GM10248 (cell line): ENCODE results near the gene CHRNA4.

Experiments used
- CTCF ChIA-PET: fragments of 300-600 bp; sonication (Branson Sonifier 250); formaldehyde crosslinking; extraction: SDS; loops from one replicate; lab custom pipeline; 2021; ENCODE audit warnings: antibody characterized with exemption; lab: Yijun Ruan, JAX
- POLR2A ChIA-PET: fragments of 350-650 bp; sonication (Branson Sonifier 250); formaldehyde crosslinking; extraction: SDS; loops from one replicate; lab custom pipeline; 2020; ENCODE audit warnings: antibody characterized with exemption; lab: Yijun Ruan, JAX
- DNase-seq: peaks from one replicate; pipeline ENCODE4 v3.0.0; 2012; ENCODE audit errors: extremely low spot score
- TF ChIP-seq, protein P1 (sequence below): IDR thresholded peaks from 2 replicates; pipeline ENCODE4 v1.5.1; 2012; ENCODE audit warnings: mild to moderate bottlenecking, low read depth; ENCODE audit errors: extremely low read depth, missing control alignments, control extremely low read depth

Gene CHRNA4

DNA sequence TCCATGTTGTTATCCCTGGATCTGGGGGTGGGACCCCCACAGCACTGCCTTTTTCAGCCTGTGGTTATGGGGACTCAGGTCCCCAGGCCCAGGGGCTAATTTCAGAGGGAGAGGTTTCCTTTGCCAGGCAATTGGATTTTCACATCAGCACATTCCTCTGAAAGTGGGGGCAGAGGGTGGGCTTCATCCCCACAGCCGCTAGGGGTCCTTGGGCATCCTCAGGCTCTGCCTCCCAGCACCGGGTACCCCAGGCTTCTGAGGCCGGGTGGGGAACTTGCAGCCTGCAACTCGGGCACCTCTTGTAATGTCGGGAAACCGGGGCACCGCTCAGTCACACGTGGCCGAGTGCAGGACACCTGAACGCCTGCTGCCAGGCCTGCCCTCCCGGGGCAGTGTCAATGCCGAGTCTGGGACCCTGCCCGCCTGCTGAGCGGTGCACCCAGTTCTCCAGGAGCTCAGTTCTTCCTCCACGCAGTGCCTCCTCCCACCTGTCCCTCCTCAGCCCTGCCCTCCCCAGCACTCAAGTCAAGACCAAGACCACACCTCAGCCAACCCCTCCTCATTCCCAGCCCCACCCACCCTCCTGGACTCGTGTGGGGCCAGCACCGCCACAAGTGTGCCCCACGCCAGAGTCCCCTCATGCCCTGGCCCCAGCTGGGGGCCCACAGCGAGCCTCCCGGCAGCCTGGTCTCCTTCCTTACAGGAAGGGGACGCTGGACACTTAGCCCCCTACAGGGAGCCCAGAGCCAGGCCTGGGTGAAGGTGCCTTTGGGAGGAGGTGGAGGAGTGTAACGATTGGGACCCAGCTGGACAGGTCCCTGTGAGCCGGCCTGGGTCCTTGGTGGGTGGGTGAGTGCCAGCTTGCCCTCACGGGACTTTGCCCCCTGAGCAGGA, 8.8 kb upstream of the CHRNA4 start:
- CTCF ChIA-PET: interaction anchor here (1.1 kb wide), 1 partner anchor 12 kb away, joined by 4 read pairs; no protein-coding TSS in a partner anchor
- POLR2A ChIA-PET: no interaction called here
- TF ChIP-seq, protein P1, sequence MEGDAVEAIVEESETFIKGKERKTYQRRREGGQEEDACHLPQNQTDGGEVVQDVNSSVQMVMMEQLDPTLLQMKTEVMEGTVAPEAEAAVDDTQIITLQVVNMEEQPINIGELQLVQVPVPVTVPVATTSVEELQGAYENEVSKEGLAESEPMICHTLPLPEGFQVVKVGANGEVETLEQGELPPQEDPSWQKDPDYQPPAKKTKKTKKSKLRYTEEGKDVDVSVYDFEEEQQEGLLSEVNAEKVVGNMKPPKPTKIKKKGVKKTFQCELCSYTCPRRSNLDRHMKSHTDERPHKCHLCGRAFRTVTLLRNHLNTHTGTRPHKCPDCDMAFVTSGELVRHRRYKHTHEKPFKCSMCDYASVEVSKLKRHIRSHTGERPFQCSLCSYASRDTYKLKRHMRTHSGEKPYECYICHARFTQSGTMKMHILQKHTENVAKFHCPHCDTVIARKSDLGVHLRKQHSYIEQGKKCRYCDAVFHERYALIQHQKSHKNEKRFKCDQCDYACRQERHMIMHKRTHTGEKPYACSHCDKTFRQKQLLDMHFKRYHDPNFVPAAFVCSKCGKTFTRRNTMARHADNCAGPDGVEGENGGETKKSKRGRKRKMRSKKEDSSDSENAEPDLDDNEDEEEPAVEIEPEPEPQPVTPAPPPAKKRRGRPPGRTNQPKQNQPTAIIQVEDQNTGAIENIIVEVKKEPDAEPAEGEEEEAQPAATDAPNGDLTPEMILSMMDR: no peak
- no peak for DNase-seq

DNA sequence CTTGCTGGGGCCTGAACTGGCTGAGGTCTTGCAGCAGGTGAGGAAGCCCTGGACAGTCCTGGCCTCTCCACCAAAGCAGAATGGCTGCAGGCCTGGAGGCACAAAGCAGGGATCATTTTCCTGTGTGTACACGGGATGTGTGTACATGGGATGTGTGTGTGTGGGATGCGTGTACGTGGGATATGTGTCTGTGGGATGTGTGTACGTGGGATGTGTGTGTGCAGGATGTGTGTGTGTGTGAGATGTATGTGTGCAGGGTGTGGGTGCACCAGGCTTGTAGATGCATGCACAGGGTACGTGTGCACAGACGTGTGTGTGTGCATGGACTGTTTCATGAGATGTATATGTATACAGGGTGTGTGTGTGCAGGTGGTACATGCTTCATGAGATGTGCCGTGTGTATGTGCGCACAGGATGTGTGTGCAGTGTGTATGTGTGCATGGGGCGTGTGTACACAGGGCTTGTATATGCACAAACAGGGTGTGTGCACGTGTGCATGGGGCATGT, 7.9 kb upstream of the CHRNA4 start:
- POLR2A ChIA-PET: no interaction called here
- DNase-seq: no peak
- TF ChIP-seq, protein P1: no peak
- CTCF ChIA-PET: no interaction called here

DNA sequence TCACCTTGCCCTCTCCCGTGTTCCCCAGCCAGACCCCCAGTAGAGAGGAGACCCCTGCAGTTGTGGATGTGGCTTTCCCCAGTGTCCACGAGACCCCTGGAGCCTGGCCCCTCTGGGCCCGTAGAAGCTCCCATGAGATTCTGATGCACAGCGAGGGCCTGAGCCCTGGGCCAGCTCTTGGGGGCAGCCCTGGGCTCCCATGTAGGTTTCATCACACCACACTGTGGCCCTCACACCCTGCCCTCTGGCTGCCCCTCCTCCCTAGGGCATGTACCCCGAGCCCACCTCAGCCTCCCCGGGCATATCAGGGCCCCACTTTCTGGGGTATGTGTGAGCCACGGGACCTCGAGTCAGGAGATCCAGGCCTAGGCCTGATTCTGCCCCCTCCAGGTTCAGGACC, 7.0 kb upstream of the CHRNA4 start:
- ChIA-PET CTCF (no interaction called here), POLR2A (no interaction called here)
- TF ChIP-seq, protein P1: no peak
- DNase-seq: no peak

DNA sequence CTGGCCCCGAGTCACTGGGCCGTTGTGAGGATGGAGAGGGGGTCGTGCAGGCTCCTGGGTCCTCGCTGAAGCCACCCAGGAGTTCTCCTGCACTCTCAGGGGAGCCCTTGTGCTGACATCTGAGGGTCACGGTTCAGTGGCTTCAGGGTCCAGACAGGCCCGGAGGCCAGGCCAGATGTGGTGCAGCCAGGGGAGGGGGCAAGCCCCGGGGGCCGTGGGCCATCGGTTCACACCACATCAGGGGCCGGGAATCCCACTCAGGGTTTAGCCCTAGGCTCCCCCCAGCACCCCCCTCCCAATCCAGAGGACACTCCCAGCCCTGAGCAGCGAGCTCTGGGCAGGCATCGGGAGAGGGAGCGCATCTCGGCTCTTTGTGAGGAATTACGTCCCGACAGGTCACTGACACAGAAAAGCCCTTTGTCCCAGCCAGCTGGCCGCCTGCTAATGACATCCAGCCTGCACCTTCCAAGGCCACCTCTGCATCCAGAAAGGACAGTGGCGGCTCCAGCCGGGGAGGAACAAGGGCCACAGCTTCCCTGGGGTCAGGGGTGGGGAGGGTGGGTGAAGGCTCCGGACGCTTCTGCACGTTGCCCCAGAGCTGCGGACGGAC, 6.4 kb upstream of the CHRNA4 start:
- no peak for DNase-seq
- POLR2A ChIA-PET: no interaction called here
- CTCF ChIA-PET: no interaction called here
- TF ChIP-seq, protein P1: no peak

DNA sequence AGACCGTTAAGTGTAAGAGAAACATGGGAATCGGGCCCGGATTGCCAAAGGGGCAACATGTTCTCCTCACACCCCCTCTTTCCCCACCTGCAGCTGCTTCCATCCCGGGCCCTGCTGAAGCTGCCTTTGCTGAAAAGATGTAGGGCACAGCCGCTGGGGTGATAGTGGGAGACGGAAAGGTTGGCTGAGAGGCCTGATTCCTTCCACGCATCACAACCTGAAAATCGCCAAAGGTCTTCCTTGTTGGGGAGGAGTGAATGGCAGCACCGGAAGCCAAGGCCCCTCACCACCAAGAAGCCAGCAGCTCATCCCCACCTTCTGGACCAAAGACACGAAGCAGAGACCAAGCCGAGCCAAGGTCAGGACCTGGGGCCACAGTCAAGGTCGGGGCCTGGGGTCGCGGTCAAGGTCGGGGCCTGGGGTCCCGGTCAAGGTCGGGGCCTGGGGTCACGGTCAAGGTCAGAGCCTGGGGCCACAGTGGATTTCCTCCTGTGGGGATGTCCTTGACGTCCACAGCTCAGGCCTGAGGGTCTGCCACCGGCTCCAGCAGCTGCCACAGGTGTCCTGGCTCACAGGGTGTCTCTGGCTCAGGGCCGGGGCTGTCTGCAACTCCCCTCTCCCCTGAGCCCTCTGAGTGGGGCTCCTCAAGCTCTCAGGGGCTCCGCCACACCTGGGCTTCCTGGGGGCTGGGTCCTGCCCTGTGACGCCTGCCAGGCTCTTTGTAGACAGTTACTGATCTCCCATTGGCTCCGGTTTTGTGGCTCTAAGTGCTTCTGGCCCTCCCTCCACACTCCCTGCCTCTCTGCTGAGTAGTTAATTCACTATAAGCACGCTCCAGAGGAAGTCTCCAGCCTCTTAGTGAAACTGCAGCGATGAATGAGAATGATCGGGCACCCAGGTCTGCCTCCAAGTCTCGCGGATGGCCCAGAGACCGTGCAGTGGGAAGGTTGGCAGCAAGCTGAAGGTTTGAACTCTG, 5.5 kb upstream of the CHRNA4 start:
- ChIA-PET CTCF (interaction anchor here (1.2 kb wide), 1 partner anchor 14 kb away, joined by 4 read pairs; no protein-coding TSS in a partner anchor), POLR2A (no interaction called here)
- TF ChIP-seq, protein P1: no peak
- no peak for DNase-seq
